Ishikawa (cell line): ENCODE data around the gene EPS8.

Experiments
- EP300 ChIP-seq: IDR thresholded peaks from 2 replicates; pipeline ENCODE4 v1.6.1; 2012; ENCODE audit warnings: borderline replicate concordance
- RAD21 ChIP-seq: IDR thresholded peaks from 2 replicates; pipeline ENCODE4 v1.6.1; 2012; ENCODE audit warnings: low read depth
- REST ChIP-seq: IDR thresholded peaks from 2 replicates; pipeline ENCODE4 v1.6.1; 2012; ENCODE audit warnings: low read depth, mild to moderate bottlenecking
- TEAD4 ChIP-seq: IDR thresholded peaks from 2 replicates; pipeline ENCODE4 v1.6.1; 2012
- YY1 ChIP-seq: IDR thresholded peaks from 2 replicates; pipeline ENCODE4 v1.6.1; 2012; ENCODE audit warnings: low read depth
- ZBTB7A ChIP-seq: IDR thresholded peaks from 2 replicates; pipeline ENCODE4 v1.6.1; 2012; ENCODE audit warnings: low read depth

GRCh38 chr12:15714256-15714655, 74.9 kb downstream of the EPS8 start:
- TF ChIP-seq EP300 (no peak), RAD21 (no peak), YY1 (no peak), TEAD4 (no peak), REST (no peak), ZBTB7A (no peak)
